ENCODE measurements around the gene TSPOAP1. TPM values are rescaled to one million over a fixed set of nuclear protein-coding genes. Genes with fewer than 3 reads are reported as not detected.

TSPOAP1 gene
- total RNA-seq, 1 donor from 2014 or later, result 7.1 TPM

DNA sequence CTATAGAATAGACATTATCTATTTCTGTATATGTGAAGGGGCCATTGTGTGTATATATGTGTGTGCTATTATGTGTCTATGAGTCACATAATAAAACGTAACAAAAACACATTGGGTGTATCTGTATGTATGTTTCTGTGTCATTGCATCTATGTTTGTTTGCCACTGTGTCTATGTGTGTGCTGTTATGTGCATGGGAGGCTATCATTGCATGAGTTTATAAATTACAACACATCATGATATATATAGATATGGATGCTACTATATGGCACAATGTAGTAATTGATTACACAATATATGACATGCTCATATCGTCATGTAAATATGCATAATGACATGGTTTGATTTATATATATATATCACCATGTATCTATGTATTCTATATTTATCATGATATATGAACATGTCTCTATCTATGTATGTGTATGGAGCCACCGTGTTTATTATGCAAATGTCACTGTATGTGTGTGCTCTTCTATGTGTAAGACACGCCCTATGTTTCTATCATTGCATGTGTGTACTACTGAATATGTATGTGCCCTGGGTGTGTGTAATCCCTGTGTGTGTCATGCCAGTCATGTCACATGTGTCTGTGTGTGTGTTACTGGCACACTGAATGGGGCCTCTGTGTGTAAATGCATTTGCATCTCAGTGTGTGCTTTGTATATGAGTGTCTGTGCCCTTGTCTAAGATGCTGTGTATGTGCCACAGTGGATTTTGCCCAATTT is 1.4 kb upstream of the TSPOAP1 start:
- Histone ChIP-seq H3K9me3 (no peaks in the 10 kb centered on the region), H3K4me1 (peaks cover 15% of the 10 kb centered on the region), H3K27ac (no peak overlapping the region), H3K36me3 (no peaks in the 10 kb centered on the region), H3K4me3 (peak overlapping the region in 1 of 2 donors; percentile 45), H3K27me3 (no peaks in the 10 kb centered on the region)
- intact Hi-C loops (cut with DNase I), result no loop called here
- TF ChIP-seq POLR2A (IDR thresholded peaks at IDR 0.05), result no peak
- no peak for DNase-seq (ENCODE audit: extremely low spot score in 2 of 2)

- no peak overlapping the region for H3K27ac ChIP-seq
- intact Hi-C loops (cut with DNase I), result no loop called here
- no peaks in the 10 kb centered on the region for H3K9me3 ChIP-seq
- peaks cover 15% of the 10 kb centered on the region for H3K4me1 ChIP-seq
- no peak for DNase-seq (ENCODE audit: extremely low spot score in 2 of 2)
- H3K4me3 ChIP-seq, result peak overlapping the region in 1 of 2 donors; percentile 14
- no peaks in the 10 kb centered on the region for H3K36me3 ChIP-seq
- TF ChIP-seq POLR2AphosphoS5 (IDR thresholded peaks at IDR 0.05; ENCODE audit: insufficient read depth in 1 of 2, low read depth in 1 of 2) (no peak), POLR2A (IDR thresholded peaks at IDR 0.05) (no peak)
- TF ChIP-seq, protein P1, sequence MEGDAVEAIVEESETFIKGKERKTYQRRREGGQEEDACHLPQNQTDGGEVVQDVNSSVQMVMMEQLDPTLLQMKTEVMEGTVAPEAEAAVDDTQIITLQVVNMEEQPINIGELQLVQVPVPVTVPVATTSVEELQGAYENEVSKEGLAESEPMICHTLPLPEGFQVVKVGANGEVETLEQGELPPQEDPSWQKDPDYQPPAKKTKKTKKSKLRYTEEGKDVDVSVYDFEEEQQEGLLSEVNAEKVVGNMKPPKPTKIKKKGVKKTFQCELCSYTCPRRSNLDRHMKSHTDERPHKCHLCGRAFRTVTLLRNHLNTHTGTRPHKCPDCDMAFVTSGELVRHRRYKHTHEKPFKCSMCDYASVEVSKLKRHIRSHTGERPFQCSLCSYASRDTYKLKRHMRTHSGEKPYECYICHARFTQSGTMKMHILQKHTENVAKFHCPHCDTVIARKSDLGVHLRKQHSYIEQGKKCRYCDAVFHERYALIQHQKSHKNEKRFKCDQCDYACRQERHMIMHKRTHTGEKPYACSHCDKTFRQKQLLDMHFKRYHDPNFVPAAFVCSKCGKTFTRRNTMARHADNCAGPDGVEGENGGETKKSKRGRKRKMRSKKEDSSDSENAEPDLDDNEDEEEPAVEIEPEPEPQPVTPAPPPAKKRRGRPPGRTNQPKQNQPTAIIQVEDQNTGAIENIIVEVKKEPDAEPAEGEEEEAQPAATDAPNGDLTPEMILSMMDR (IDR thresholded peaks at IDR 0.05), result no peak
- no peaks in the 10 kb centered on the region for H3K27me3 ChIP-seq
Measured at GRCh38 chr17:58329035-58329809, 627 bp upstream of the TSPOAP1 start.

DNA sequence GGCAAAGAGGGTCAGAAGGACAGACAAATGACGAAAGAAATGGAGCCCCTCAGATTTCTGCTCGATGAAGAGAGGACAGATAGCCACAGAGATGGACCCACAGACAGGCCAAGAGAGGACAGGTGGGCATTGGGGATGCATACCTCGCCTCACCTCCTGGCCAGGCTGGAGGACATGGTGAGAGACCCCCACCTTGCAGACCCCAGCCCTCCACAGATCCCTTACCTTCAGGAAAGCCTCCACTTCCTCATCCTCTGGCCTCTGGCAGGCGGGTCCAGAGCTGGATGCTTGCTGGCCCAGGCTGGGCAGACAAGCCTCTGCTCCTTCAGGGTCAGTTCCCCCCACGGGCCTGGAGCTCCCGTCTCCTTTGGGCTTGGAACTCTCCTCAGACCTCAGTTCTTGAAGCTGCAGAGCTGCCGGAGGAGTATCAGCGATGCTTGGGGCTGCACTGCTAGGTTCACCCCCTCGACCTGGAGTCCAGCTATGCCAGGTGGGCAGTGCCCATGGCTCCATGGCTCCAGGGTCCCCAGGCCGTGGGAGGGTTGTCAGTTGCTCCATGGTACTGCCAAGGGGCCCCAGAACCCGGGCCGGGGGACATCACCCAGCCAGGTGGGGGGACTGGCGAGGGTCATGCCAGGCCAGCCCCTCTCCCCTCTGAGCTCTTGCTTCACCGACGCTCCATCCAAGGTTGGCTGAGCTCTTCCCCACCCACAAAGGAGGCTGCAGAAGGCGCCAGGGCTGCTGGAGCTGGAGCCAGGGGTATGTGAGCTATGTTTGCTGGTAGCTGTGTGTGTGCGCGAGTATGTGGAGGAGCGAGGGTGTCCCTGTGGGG is 1.0 kb downstream of the TSPOAP1 start:
- no peak for DNase-seq (ENCODE audit: extremely low spot score in 2 of 2)
- Histone ChIP-seq H3K36me3 (no peaks in the 10 kb centered on the region), H3K27me3 (no peaks in the 10 kb centered on the region), H3K9me3 (no peaks in the 10 kb centered on the region), H3K4me3 (no peak overlapping the region), H3K27ac (no peak overlapping the region), H3K4me1 (peaks cover 28% of the 10 kb centered on the region)
- TF ChIP-seq, protein P1 (IDR thresholded peaks at IDR 0.05), result no peak
- no peak for TF ChIP-seq POLR2A (IDR thresholded peaks at IDR 0.05)
- TF ChIP-seq POLR2AphosphoS5 (IDR thresholded peaks at IDR 0.05; ENCODE audit: insufficient read depth in 1 of 2, low read depth in 1 of 2), result no peak
- intact Hi-C loops (cut with DNase I), result loop anchor here (1.0 kb wide), 1 partner anchor 85 kb away; no protein-coding TSS in a partner anchor

DNA sequence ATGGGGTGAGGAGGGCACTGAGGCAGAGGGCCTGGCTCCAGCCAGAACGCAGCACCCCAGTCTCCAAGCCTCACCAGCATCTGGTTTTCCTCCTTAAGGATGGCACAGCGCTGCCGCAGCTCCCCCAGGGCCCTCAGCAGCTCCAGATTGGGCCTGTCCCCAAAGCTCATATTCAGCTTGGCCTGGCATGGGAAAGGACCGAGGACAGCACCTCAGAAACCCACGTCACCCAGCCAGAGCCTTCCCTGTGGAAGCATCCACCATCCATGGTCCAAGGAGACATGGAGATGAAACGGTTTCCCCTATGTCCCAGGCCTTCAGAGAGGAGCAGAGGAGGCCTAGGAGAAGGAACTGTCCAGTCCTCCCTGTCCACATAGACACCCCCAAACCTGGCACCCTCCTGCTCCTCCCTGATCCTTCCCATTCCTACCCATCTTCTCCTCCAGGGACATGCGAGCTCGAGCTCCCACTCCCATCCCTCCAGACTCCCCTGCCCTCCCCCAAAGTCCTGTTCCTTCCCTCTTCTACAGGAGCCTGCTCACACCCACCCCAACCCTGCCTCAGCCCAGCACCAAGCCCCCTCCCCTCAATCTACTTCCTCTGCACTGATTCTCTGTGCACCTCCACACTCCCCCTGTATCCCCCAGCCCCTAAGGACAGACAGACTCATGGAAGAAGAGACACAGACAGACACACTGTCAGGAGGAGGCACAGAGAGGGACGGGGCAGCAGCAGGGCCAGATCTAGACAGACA is 1.8 kb downstream of the TSPOAP1 start:
- no peak for TF ChIP-seq POLR2AphosphoS5 (IDR thresholded peaks at IDR 0.05; ENCODE audit: insufficient read depth in 1 of 2, low read depth in 1 of 2)
- no peak for TF ChIP-seq POLR2A (IDR thresholded peaks at IDR 0.05)
- TF ChIP-seq, protein P1 (IDR thresholded peaks at IDR 0.05), result no peak
- no peak overlapping the region for H3K27ac ChIP-seq
- H3K4me3 ChIP-seq, result no peak overlapping the region
- H3K9me3 ChIP-seq, result no peaks in the 10 kb centered on the region
- H3K27me3 ChIP-seq, result no peaks in the 10 kb centered on the region
- no peaks in the 10 kb centered on the region for H3K36me3 ChIP-seq
- no peak for DNase-seq (ENCODE audit: extremely low spot score in 2 of 2)
- H3K4me1 ChIP-seq, result peaks cover 28% of the 10 kb centered on the region
- intact Hi-C loops (cut with DNase I), result loop anchor here (1.0 kb wide), 1 partner anchor 84 kb away; no protein-coding TSS in a partner anchor
